ENCODE measurements around the gene BEND3.

Gene BEND3

GRCh38 chr6:107082045-107082444, 33.3 kb downstream of the BEND3 start:
- no peak for DNase-seq (ENCODE audit: low read depth)

- no peak for DNase-seq (ENCODE audit: low read depth)
Measured at GRCh38 chr6:107080036-107080435, 35.3 kb downstream of the BEND3 start.

GRCh38 chr6:107079429-107079828, 35.9 kb downstream of the BEND3 start:
- no peak for DNase-seq (ENCODE audit: low read depth)

- no peak for DNase-seq (ENCODE audit: low read depth)
Measured at GRCh38 chr6:107077710-107078109, 37.6 kb downstream of the BEND3 start.

GRCh38 chr6:107075951-107076381, 39.3 kb downstream of the BEND3 start:
- DNase-seq (ENCODE audit: low read depth): peak; percentile 36

GRCh38 chr6:107070686-107071085, 44.6 kb downstream of the BEND3 start:
- DNase-seq (ENCODE audit: low read depth): no peak

- DNase-seq (ENCODE audit: low read depth): no peak
Measured at GRCh38 chr6:107069631-107070548, 45.4 kb downstream of the BEND3 start.

GRCh38 chr6:107068691-107069630, 46.4 kb downstream of the BEND3 start:
- DNase-seq (ENCODE audit: low read depth): no peak

GRCh38 chr6:107066697-107067659, 48.3 kb downstream of the BEND3 start:
- DNase-seq (ENCODE audit: low read depth): no peak

- DNase-seq (ENCODE audit: low read depth): peak; percentile 41
Measured at GRCh38 chr6:107064579-107065065, 50.7 kb downstream of the BEND3 start.

GRCh38 chr6:107062691-107063090, 52.6 kb downstream of the BEND3 start:
- no peak for DNase-seq (ENCODE audit: low read depth)

- no peak for DNase-seq (ENCODE audit: low read depth)
Measured at GRCh38 chr6:107061125-107062020, 53.9 kb downstream of the BEND3 start.

GRCh38 chr6:107060704-107061103, 54.6 kb downstream of the BEND3 start:
- no peak for DNase-seq (ENCODE audit: low read depth)

- DNase-seq (ENCODE audit: low read depth): no peak
Measured at GRCh38 chr6:107059606-107060005, 55.7 kb downstream of the BEND3 start.

- DNase-seq (ENCODE audit: low read depth): no peak
Measured at GRCh38 chr6:107057679-107058078, 57.6 kb downstream of the BEND3 start.

GRCh38 chr6:107056796-107057195, 58.5 kb downstream of the BEND3 start:
- DNase-seq (ENCODE audit: low read depth): no peak

- no peak for DNase-seq (ENCODE audit: low read depth)
Measured at GRCh38 chr6:107047807-107048206, 67.5 kb downstream of the BEND3 start.

GRCh38 chr6:107045826-107046675, 69.3 kb downstream of the BEND3 start:
- DNase-seq (ENCODE audit: low read depth): no peak

GRCh38 chr6:107033126-107033525, 82.2 kb downstream of the BEND3 start:
- DNase-seq (ENCODE audit: low read depth): no peak

Measured in GM04503 (cell line).